Transverse colon (tissue), 4 donors: ENCODE results near the gene DSP.

Experiments
- POLR2A ChIP-seq: fragments of 450-650 bp; IDR thresholded peaks from one replicate; pipeline ENCODE4 v1.6.1; 2016; ENCODE audit warnings: antibody characterized with exemption, mild to moderate bottlenecking, moderate library complexity
- POLR2AphosphoS5 ChIP-seq, 3 donors: sonication (generic); formaldehyde crosslinking; IDR thresholded peaks; one replicate each; pipeline ENCODE4 v1.6.1; 2016; ENCODE audit warnings: antibody characterized with exemption in 3 of 3
- TF ChIP-seq, protein P1 (sequence below), 5 experiments: fragments of 200-600 bp in 3 of 5; fragments of 450-650 bp in 2 of 5; sonication (generic) in 3 of 5; IDR thresholded peaks; 1 replicate in 2 of 5; 2 replicates in 3 of 5; pipeline ENCODE4 v1.5.1; 2016 to 2017; ENCODE audit warnings: antibody characterized with exemption in 5 of 5, inconsistent platforms in 3 of 5, mild to moderate bottlenecking in 2 of 5, moderate library complexity in 1 of 5

DNA sequence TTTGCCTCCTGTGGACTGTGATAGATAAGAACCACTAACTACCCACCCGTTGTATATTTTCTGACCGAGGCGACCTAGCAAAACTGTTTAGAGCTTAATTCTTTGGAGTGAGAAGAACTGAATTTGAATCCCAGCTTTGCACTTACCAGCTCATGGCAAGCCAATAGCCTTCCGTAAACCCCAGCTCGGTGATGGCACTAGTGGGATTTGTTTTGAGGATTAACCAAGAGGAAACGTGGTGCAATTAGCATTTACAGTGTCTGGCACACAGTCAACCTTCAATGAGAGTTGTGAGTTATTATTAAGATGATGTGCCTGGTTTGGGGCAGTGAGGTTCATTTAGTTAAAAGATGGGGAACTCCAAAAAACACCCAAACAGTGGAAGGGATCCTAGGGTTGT is 12.3 kb upstream of the DSP start:
- TF ChIP-seq, protein P1, sequence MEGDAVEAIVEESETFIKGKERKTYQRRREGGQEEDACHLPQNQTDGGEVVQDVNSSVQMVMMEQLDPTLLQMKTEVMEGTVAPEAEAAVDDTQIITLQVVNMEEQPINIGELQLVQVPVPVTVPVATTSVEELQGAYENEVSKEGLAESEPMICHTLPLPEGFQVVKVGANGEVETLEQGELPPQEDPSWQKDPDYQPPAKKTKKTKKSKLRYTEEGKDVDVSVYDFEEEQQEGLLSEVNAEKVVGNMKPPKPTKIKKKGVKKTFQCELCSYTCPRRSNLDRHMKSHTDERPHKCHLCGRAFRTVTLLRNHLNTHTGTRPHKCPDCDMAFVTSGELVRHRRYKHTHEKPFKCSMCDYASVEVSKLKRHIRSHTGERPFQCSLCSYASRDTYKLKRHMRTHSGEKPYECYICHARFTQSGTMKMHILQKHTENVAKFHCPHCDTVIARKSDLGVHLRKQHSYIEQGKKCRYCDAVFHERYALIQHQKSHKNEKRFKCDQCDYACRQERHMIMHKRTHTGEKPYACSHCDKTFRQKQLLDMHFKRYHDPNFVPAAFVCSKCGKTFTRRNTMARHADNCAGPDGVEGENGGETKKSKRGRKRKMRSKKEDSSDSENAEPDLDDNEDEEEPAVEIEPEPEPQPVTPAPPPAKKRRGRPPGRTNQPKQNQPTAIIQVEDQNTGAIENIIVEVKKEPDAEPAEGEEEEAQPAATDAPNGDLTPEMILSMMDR (IDR thresholded peaks at IDR 0.05), result no peak
- TF ChIP-seq POLR2AphosphoS5 (IDR thresholded peaks at IDR 0.05), result no peak
- TF ChIP-seq POLR2A, result no peak
